ENCODE results near the gene METTL18. TPM values are rescaled to one million over a fixed set of nuclear protein-coding genes. Genes with fewer than 3 reads are reported as not detected.

The METTL18 gene
- total RNA-seq, 1 donor from 2014 or later, result 5.7 TPM

GRCh38 chr1:169793730-169794129 lies 977 bp downstream of the METTL18 start:
- ATAC-seq (no peak), DNase-seq (no peak)
- intact Hi-C loops (cut with micrococcal nuclease), result no loop called here

- no peak for DNase-seq
- intact Hi-C loops (cut with micrococcal nuclease), result no loop called here
- no peak for ATAC-seq
Measured at GRCh38 chr1:169788402-169788801, 6.3 kb downstream of the METTL18 start.

GRCh38 chr1:169786974-169787373 lies 7.7 kb downstream of the METTL18 start:
- DNase-seq (no peak), ATAC-seq (no peak)
- intact Hi-C loops (cut with micrococcal nuclease), result no loop called here

DNA sequence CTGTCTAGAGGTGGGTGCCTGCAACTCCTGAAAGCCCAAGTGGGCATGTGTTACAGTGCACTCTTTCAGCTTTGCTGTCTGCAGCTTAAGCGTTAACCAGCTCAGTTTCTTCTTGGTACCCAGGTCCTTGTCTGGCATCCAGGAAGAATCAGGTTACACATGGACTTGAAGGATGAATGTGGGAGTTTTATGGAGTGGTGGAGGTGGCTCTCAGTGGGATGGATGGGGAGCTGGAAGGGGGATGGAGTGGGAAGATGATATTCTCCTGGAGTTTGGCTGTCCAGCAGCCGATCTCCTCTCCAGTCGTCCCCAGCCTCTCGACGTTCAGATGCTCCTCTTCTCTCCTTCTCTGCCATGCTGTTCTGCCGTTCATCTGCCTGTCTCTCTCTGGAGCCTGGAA lies 9.4 kb downstream of the METTL18 start:
- ATAC-seq (no peak), DNase-seq (no peak)
- intact Hi-C loops (cut with micrococcal nuclease), result no loop called here

DNA sequence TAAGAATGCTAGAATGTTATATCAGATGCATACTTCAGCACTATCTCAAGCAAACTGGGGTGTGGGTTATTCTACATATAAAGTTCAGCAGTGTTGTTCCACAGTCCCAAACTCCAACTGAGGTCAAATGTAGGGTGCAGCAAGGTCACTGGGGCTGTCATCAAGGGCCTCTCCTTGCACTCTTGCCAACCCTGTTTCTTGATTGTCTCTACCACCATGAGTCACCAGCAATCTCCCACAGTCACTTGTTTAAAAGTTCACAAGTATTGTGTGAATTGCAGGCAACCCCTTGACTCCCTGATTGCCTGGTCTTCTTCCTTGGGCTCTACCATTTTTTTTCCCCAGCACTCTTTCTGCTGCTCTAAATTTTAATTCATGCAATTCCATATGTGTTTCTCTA lies 10.6 kb downstream of the METTL18 start:
- no peak for ATAC-seq

GRCh38 chr1:169782596-169782995 lies 12.1 kb downstream of the METTL18 start:
- intact Hi-C loops (cut with micrococcal nuclease), result no loop called here
- ATAC-seq, result no peak
- no peak for DNase-seq

More for the DNA sequence above, 10.6 kb downstream of the METTL18 start:
- intact Hi-C loops (cut with micrococcal nuclease), result no loop called here
- no peak for DNase-seq

- DNase-seq (no peak), ATAC-seq (no peak)
- intact Hi-C loops (cut with micrococcal nuclease), result no loop called here
Measured at GRCh38 chr1:169779970-169780369, 14.7 kb downstream of the METTL18 start.

- ATAC-seq (no peak), DNase-seq (no peak)
- intact Hi-C loops (cut with micrococcal nuclease), result no loop called here
Measured at GRCh38 chr1:169779150-169779549, 15.6 kb downstream of the METTL18 start.

DNA sequence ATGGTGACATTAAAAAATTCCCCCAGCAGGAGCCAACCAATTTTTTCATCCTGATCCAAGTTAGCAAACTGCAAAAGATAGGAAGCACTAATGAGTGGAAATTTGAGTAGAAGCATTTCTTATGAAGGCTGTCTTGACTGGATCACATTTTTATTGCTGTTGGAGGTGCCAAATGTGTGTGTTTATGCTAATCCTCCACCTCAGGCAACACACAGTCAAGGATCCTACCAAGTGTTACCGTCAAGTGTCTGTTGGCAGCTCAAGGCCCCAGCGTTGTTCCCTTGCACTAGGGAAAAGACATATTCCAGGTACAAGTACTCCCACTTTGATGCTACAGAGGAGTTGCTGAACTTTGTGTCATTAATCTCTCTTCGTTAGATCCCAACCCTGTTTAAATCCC lies 18.3 kb downstream of the METTL18 start:
- intact Hi-C loops (cut with micrococcal nuclease), result no loop called here
- ATAC-seq (no peak), DNase-seq (no peak)

- DNase-seq, result no peak
- no peak for ATAC-seq
- intact Hi-C loops (cut with micrococcal nuclease), result no loop called here
Measured at GRCh38 chr1:169768161-169768560, 26.5 kb downstream of the METTL18 start.

GRCh38 chr1:169765580-169766331 lies 29.0 kb downstream of the METTL18 start:
- no peak for DNase-seq
- intact Hi-C loops (cut with micrococcal nuclease), result no loop called here
- no peak for ATAC-seq

GRCh38 chr1:169764919-169765318 lies 29.8 kb downstream of the METTL18 start:
- no peak for ATAC-seq
- no peak for DNase-seq
- intact Hi-C loops (cut with micrococcal nuclease), result no loop called here

GRCh38 chr1:169762699-169763098 lies 32.0 kb downstream of the METTL18 start:
- ATAC-seq, result no peak
- intact Hi-C loops (cut with micrococcal nuclease), result no loop called here
- no peak for DNase-seq

DNA sequence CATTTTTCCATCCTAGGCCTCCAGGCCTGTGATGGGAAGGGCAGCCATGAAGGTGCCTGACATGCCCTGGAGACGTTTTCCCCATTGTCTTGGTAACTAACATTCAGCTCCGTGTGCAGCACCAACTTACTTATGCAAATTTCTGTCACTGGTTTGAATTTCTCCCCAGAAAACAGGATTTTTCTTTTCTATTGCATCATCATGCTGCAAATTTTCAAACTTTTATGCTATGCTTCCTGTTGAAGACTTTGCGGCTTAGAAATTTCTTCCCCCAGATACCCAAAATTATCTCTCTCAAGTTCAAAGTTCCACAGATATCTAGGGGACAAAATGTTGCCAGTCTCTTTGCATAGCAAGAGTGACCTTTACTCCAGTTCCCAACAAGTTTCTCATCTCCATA lies 35.7 kb downstream of the METTL18 start:
- ATAC-seq (no peak), DNase-seq (no peak)
- intact Hi-C loops (cut with micrococcal nuclease), result no loop called here

GRCh38 chr1:169753549-169753948 lies 41.2 kb downstream of the METTL18 start:
- ATAC-seq, result no peak
- intact Hi-C loops (cut with micrococcal nuclease), result no loop called here
- no peak for DNase-seq

- ATAC-seq, result no peak
- no peak for DNase-seq
- intact Hi-C loops (cut with micrococcal nuclease), result no loop called here
Measured at GRCh38 chr1:169750041-169750440, 44.7 kb downstream of the METTL18 start.

DNA sequence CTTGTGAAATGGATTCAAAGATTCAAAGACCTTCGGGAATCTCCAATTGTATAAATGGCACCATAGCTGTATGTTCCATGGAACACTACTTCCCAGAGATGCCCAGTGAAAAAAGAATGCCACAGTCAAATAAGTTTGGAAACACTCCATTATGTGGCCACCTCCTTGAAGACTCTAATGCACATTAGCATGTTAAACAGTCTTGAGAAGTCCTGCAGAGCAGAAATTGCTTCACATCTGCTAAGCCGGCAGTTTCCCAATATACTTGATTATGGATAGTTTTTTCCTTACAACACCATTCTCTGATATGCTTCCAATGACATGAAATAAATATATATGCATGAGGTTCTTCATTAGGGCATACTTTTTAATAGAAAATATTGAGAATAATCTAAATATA lies 48.2 kb downstream of the METTL18 start:
- ATAC-seq (no peak), DNase-seq (no peak)
- intact Hi-C loops (cut with micrococcal nuclease), result no loop called here

GRCh38 chr1:169745015-169745861 lies 49.5 kb downstream of the METTL18 start:
- peak; percentile 30 for ATAC-seq
- intact Hi-C loops (cut with micrococcal nuclease), result no loop called here
- DNase-seq, result peak; percentile 26

Measured in left ventricle myocardium superior (tissue), 1 donor.